HG02610 (cell line): ENCODE measurements around the gene TRDN.

ENCODE experiments used
- ATAC-seq: cut with Tn5 transposase; IDR thresholded peaks from one replicate; pipeline ENCODE4 v1.9.1; 2021; ENCODE audit warnings: mild to moderate bottlenecking, moderate library complexity; ENCODE audit not compliant: unreplicated experiment

The TRDN gene, protein sequence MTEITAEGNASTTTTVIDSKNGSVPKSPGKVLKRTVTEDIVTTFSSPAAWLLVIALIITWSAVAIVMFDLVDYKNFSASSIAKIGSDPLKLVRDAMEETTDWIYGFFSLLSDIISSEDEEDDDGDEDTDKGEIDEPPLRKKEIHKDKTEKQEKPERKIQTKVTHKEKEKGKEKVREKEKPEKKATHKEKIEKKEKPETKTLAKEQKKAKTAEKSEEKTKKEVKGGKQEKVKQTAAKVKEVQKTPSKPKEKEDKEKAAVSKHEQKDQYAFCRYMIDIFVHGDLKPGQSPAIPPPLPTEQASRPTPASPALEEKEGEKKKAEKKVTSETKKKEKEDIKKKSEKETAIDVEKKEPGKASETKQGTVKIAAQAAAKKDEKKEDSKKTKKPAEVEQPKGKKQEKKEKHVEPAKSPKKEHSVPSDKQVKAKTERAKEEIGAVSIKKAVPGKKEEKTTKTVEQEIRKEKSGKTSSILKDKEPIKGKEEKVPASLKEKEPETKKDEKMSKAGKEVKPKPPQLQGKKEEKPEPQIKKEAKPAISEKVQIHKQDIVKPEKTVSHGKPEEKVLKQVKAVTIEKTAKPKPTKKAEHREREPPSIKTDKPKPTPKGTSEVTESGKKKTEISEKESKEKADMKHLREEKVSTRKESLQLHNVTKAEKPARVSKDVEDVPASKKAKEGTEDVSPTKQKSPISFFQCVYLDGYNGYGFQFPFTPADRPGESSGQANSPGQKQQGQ

DNA sequence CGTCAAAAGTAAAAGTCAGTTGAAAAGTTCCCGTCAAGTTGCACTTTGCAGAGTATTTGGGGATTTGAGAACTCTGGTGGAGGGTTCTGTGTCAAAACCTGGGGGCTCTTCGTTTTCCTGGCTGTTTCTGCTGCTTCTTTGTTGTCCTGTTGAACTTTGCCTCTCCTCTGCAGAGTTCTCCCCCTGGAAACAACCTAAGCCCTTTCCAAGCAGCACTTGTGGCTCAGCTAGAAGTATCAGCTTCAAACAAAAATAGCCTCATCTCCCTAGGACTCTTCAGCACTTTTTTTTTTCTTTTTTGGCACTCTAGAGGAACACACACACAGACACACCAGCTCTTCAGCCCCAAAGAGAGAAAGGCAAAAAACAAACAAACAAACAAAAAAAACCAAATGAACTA, at the start of gene TRDN:
Gene TRDN (minus strand): TSS at position 169 of the 400 bp plus-strand sequence. CDS start 175 bp downstream, outside the sequence.
- ATAC-seq = no peak

DNA sequence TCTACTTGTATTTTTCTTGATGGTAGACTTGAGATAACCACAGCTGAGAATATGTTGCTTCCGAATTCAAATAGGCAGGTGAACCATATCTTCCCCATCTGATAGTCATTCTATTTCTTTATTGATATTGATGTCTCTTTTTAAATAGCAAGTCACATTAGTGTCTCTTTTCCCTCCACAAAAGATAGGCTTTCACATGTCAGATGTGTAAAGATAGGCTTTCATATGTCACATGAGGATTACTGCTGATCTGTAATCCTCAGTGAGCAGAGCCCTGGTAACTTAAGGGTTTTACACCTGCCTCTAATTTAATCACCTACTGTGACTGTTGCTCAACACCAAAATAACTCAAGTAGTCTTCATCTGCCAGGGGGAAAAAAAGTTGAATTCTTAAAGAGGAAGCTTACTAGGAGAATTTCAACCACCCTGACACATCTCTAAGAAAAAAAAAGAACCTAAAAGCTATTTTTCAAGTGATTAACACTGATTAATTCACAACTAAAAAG, 45.3 kb upstream of the TRDN start:
- no peak for ATAC-seq

DNA sequence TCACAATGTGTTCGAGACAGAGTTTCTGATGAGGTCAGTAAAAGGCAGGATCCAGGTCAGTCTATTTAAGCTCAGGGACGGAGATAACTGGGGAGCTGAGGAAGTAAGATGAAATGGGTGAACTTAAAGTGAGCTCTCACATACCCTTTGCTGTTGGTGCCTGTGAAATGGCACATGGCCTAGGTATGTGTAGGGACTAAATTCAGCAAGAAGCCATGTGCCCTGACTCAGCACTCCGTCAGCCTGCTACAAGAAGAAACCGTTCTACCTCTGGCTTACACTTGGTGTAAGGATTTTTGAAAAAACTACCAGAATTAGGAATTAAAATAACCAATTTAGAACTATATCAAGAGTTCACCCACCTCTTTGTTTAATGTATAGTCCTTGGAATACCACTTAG, 41.1 kb upstream of the TRDN start:
- ATAC-seq = no peak

DNA sequence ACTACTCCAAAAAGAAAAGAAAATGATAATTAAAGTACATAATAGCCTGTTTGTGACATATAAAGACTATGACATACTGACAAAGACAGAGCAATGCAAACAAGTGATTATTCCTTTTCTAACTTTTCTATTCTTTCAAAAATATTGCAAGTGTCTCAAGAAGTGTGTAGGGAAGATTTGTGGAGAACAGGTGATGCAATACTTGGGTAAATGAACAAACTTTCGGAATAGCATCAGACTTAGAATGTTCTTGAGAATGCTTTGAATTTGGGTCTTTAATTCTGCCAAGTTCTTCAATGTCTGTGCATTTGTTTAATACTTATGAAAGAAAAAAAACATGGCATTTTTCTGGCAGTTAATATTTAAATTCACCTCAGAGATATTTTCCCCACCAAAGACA, 40.0 kb upstream of the TRDN start:
- ATAC-seq = no peak

DNA sequence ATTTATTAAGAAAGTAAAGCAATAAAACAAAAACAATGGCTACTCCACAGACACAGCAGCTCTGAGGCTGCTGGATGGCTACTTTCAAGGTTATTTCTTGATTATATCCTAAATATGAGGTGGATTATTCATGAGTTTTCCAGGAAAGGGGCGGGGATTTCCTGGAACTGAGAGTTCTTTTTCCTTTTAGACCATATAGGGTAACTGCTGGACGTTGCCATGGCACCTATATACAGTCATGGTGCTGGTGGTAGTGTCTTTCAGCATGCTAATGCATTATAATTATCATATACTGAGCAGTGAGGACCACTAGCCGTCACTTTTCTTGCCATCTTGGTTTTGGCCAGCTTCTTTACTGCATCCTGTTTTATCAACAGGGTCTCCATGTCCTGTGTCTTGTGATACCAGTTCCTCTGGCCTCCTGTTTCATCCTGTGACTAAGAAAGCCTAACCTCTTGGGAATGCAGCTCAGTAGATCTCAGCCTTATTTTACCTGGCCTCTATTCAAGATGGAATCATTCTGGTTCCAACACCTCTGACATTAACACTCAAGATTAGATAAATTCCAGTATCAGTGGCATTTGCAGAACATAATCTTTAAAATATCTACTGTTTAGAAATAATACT, 32.3 kb upstream of the TRDN start:
- ATAC-seq = no peak

DNA sequence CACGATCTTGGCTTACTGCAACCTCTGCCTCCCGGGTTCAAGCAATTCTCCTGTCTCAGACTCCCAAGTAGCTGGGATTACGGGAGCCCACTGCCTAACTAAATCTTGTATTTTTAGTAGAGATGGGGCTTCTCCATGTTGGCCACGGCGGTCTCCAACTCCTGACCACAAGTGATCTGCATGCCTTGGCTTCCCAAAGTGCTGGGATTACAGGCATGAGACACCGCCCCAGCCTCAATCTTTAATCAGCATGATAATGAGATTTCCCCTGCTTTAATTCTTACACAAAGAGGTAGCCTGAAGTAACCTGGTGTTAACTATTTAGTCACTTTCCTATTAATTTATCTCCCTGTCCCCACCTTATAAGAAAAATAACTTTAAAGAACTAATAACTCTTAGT, 31.3 kb upstream of the TRDN start:
- ATAC-seq = no peak

DNA sequence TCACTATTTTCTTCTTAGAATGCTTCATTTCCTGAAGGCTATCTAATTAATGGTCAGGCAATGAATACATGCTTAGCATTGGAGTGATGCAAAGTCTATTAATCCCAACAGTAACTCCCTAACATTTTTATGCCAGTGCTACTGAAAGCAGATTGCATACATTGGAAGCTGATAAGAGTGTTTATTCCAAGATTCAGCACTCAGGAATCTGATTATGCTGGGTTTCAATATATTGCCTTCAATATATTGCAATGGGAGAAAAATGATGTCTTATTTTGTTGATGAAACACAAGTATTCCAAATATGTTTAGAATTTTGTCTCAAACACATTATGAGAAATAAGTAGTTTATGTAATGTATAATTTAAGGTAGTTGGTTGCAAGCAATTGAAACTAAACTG, 26.7 kb upstream of the TRDN start:
- ATAC-seq = no peak

DNA sequence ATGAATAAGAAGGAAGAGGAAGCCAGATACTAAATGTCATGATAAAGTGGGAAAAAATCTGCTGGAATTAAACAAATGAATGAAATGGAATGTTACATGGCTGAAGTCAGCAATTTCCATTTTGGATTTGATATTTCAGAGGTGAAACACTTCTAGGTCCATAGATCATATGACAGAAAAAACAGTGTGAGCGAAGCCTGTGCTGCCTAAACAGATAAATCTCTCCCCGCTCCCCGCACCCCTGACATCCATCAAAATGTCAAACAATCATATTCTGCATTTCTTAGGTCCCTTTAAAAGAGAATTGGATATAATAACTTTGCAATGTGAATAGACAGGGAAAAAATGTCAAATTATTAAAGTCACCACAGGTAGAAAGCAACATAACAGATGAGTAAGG, 26.0 kb upstream of the TRDN start:
- ATAC-seq = no peak

DNA sequence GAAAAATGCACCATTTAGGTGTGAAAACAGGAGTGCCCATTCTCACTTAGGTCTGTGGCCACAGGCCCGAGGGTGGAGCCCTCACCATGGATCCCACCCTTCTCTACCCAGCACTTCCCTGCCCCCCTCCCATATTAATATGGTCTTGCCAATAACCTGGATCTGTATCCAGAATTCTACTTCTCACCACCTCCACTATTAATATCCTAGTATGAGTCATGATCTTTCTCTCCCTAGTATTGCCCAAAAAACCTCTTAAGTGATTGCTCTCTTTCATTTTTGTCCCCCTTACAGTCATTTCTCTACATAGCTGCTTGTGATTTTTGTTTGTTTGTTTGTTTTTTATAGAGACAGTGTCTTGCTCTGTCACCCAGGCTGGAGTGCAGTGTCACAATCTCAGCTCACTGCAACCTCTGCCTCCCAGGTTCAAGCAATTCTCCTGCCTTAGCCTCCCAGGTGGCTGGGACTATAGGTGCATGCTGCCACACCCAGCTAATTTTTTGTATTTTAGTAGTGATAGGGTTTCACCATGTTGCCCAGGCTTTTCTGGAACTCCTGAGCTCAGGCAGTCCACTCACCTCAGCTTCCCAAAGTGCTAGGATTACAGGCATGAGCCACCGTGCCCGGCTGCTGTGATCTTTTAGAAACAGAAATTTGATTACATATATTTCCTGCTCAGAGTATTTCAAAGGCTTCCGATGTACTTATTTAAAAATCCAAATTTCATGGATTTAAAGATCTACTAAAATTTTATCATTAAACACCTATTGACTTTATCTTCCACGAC, 24.5 kb upstream of the TRDN start:
- no peak for ATAC-seq

DNA sequence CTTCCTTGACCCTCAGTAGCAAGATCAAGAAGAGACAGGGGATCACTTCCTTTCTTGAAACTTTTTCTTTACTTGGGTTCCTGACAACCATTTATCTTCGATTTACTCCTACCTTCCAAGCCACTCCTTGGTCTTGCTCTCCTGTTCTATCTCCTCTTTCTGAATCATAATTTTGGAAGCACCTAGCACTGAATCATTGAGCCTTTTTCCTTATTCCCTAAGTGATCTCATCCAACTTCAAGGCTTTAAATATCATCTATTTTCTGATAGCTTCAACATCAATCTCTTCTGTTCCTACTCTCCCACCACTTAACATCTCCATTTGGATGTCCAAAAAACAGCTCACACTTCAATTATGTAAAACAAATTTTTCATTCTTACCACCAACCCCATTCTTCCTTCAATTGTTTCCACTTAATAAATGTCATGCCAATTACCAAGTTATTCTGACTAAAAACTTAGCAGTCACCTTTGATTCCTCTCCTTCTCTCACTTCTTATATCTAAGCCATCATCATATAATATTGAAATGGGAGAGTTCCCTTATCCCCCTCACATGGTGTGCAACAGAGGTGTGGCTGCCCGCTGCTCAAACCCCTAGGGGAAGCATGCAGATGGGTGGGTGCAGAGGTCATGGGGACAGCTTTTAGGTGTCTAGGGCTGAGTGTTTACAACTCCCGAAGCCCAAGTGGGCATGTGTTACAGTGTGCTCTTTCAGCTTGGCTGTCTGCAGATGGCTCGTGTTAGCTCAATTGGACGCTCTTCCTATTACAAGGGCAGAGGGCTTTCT, 23.4 kb upstream of the TRDN start:
- no peak for ATAC-seq

DNA sequence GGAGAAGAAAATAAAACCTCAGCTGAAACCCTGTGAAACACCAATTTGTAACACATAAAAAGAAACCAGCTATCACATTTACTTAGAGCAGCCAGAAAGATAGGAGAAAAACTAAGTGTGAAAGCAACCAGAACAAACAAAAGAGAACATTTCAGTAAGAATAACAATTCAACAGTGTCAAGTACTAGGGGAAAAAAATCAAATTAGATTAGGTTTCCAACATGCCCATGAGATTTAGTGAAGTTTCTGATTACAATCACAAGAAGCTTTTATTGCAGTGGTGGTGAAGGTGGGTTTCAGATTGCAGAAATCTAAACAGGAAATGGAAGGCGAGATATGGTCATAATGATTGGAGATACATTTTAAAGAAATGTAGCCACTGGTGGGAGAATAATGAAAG, 22.1 kb upstream of the TRDN start:
- ATAC-seq = no peak

DNA sequence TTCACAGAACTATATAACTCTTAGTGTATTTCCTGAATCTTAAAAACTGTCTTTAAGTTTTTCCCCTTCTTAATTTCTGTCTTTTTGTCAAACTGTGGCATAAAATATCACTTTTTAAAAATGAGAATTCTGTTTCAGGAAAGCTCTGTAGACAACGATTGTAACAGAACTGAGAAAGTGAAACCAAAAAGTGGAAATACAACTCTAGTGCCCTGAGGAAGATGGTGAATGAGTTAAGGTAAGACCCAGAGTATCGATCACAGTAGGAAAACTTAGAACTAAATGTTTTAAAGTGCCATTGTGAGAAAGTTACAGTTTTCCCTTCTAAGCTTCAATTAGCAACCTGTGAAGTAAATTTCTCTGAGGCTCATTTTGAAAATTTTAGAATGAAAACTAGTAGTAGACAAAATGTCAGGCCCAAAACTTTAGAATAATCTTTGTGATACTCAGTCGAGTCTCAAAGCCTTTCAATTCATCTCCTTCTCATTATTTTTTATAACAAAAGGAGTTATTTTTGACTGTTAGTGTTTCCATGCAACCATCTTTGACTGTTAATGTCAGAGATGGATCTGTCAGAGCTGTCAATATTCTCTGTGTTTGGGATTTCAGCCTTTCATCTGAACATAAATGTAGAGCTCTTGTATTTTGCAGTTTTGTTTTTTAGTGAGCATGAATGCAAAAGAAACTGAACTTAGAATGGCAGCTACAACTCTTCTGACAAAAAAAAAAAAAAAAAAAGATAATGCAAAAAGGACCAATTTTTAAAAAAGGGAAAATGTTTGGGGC, 19.0 kb upstream of the TRDN start:
- peak; percentile 82 for ATAC-seq

DNA sequence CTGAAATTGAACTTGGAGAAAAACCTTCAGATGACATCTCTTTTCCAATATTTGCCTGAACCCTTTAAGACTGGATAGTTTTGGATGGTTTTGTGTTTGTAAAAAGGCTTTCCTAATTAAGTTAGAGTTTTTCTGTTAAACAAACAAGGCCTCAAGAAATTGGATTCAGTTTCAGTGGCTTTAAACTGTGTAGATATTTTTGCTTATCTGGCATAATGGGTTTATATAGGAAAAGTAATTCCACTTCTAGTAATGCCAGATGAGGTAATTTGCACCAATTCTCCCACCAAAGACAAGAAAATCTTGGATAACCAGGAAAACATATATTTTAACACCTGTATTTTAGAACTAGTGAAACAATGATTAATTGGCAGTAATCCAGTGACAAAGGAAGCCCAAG, 12.0 kb upstream of the TRDN start:
- ATAC-seq = no peak

DNA sequence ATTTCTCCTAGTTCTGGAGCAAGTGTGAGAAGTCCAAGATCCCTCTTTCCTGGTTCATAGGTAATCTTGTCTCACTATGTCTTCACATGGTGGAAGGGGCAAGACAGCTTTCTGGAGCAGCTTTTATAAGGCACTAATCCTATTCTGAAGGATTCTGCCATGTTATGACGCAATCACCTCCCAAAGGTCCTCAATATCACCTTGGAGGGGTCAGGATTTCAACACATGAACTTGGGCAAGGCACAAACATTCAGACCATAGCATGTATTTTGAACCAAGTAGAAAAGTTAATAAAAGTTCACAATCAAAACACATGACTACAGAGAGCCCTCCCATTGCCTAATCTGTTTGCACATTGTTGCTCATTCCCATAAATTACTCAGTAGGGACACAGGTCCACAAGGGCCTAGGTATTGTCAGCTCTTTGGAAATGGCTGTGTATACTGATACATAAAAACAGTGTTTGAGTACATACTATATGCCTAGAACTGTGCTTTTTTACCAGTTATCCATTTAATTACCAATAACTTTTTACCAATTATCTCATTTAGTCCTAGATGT, 11.3 kb upstream of the TRDN start:
- no peak for ATAC-seq

DNA sequence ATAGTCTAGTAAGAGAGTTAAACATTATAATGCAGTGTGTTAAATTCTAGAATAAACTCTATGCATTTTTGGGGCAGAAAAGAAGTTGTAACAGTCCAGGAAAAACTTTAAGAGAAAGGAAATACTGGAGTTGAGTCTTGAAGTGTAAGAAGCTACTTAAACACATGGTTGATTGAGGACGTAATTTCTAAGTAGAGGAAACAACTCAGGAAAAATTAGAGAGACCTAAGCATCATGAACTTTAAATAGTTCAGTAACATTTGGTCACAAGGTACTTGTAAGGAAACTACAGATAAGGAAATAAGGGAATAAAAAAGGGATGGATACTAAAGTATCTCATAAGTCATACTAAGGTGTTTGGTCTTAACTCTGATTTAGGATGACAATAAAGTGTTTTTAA, 4.7 kb upstream of the TRDN start:
- ATAC-seq = no peak

DNA sequence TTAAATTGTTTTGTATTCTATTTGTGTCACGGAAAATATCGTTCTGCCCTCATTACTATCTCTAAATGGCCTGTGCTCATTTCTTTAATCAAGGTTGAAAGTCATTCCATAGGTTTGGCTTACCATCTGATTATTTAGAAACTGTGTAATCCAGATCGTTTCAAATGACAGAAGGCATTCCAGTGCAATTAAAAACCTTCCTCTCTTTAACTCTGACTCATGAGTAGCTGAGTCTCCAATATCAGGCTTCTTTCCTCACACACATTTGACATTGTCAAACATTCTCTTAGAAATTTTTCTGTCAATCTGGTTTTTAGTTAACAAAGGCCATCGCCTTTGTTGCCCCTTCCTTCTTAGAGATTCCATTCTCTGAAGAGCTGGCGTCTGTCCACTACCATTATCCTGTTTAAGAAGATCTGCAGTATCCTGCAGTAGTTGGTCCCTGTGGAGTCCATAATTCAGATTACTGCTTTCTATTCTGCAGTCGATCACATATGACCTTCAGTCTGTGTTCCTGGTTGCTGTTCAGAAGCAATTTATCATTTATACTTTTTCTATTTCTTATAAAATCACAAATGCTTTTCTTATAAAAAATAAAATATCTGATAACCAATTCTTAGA, 3.9 kb upstream of the TRDN start:
- ATAC-seq = no peak

DNA sequence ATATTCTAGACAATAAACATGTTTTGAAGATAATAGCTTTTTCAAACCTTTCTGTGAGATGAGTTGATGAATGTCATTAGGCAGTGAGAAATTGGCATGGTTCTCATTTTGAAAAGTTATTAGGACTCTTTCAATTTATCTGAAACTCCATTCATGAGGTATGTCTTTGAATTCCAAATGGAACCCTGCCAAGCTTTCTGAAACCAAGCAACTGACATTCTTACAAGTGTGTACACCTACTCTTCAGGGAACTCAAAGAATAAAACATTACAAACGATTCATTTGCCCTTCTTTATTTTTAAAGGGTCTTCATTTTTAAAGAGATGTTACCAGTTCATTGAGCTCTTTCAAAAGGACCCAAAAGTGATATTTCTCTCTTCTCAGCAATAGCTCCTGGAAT, 2.1 kb upstream of the TRDN start:
- no peak for ATAC-seq

DNA sequence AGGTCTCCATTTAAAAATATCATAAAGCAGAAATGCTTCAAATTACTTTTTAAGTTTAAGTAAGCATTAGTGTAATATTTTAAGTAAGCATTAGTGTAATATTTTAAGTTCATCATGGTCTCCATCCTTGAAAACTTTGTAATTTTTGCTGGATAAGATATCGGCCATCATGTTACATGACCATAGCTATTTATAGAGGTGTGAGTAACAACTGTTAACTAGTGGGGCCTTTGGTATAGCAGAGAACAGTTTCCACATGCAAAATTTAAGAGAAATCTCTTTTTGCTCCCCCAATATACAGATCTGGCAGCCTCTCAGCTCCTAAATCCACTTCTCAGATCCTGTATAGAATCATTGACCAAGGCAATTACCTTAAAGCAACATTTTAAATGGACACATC, 468 bp downstream of the TRDN start:
- ATAC-seq = no peak

DNA sequence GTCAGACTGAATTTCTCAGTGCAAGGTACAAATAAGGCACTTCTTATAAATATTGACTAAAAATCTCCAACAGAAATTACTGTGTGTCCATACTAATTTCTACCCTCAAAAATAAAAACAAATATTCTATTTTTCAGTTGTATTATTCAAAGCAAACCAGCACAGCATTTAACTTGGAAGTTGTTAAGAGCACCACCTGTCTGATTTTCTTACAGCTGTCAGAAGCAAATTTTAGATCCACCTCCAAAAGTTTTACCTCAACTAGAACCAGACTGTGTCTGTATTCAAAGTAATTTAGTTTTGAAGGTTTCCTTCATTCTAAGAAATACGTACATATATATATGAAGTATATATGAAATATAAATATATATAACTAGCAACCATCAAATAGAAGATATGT, 1.2 kb downstream of the TRDN start:
- ATAC-seq = no peak
